Activated naive CD8-positive, alpha-beta T cell treated with anti-CD3 and anti-CD28 coated beads for 36 hours (primary cell): ENCODE results near the gene HOXA9. TPM values are rescaled to one million over a fixed set of nuclear protein-coding genes. Genes with fewer than 3 reads are reported as not detected.

Source experiments
- DNase-seq: peaks from one replicate; pipeline ENCODE4 v3.0.0; 2021
- H3K27ac Mint-ChIP-seq: one replicate; pipeline ENCODE4 v1.8.0; 2022; ENCODE audit warnings: mild to moderate bottlenecking, moderate library complexity, mixed read lengths
- H3K27me3 Mint-ChIP-seq: one replicate; pipeline ENCODE4 v1.8.0; 2022; ENCODE audit warnings: mild to moderate bottlenecking, mixed read lengths
- H3K36me3 Mint-ChIP-seq: one replicate; pipeline ENCODE4 v1.8.0; 2021; ENCODE audit warnings: mild to moderate bottlenecking, mixed read lengths
- H3K4me1 Mint-ChIP-seq: one replicate; pipeline ENCODE4 v1.8.0; 2021; ENCODE audit warnings: mixed read lengths
- H3K4me3 Mint-ChIP-seq: one replicate; pipeline ENCODE4 v1.8.0; 2022; ENCODE audit warnings: mild to moderate bottlenecking, moderate library complexity, mixed read lengths
- H3K9me3 Mint-ChIP-seq: one replicate; pipeline ENCODE4 v1.8.0; 2022; ENCODE audit warnings: mixed read lengths
- total RNA-seq, 2 experiments: library from RNA; stranded (reverse); gene quantifications; one replicate each; pipeline ENCODE4 v1.2.3, GENCODE V29; 2021

HOXA9 gene
- total RNA-seq, 2 experiments from 2014 or later: not detected

DNA sequence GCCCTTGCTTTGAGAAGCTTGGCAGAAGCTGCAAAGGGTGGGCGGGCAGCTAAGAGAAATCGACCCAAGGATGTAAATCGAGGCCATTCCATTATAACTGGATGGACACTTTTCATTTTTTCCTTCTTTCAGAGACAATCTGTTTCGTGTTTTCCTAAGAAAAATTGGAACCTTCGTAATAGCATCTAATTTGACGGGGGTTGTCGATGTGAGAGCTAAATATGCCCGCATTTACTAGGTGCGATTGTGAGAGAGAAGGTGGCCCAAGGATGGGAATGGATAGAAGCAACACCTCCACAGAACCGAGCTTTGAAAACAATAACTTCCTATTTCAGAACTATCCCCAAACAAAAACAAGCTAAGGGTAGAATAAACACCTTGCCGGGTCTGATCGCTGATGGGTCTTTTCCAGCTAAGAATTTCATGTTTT is 33.9 kb downstream of the HOXA9 start:
- H3K27ac Mint-ChIP-seq: no peak overlapping the region
- no peaks in the 10 kb centered on the region for H3K9me3 Mint-ChIP-seq
- peaks cover 16% of the 10 kb centered on the region for H3K4me1 Mint-ChIP-seq
- H3K4me3 Mint-ChIP-seq: peak overlapping the region; percentile 60
- peaks cover 72% of the 10 kb centered on the region for H3K27me3 Mint-ChIP-seq
- no peaks in the 10 kb centered on the region for H3K36me3 Mint-ChIP-seq
- DNase-seq: no peak

- H3K36me3 Mint-ChIP-seq: no peaks in the 10 kb centered on the region
- H3K27me3 Mint-ChIP-seq: peaks cover 66% of the 10 kb centered on the region
- DNase-seq: peak; percentile 80
- H3K4me3 Mint-ChIP-seq: peak within 1 kb of the TSS; percentile 60
- no peaks in the 10 kb centered on the region for H3K9me3 Mint-ChIP-seq
- peaks cover 16% of the 10 kb centered on the region for H3K4me1 Mint-ChIP-seq
- H3K27ac Mint-ChIP-seq: no peak within 1 kb of the TSS
Observed at GRCh38 chr7:27130540-27131389, 34.6 kb downstream of the HOXA9 start, which contains the start of gene HOXA4. HOXA4 (minus strand) TSS chr7:27130757; CDS start chr7:27130733, 24 bp downstream.

DNA sequence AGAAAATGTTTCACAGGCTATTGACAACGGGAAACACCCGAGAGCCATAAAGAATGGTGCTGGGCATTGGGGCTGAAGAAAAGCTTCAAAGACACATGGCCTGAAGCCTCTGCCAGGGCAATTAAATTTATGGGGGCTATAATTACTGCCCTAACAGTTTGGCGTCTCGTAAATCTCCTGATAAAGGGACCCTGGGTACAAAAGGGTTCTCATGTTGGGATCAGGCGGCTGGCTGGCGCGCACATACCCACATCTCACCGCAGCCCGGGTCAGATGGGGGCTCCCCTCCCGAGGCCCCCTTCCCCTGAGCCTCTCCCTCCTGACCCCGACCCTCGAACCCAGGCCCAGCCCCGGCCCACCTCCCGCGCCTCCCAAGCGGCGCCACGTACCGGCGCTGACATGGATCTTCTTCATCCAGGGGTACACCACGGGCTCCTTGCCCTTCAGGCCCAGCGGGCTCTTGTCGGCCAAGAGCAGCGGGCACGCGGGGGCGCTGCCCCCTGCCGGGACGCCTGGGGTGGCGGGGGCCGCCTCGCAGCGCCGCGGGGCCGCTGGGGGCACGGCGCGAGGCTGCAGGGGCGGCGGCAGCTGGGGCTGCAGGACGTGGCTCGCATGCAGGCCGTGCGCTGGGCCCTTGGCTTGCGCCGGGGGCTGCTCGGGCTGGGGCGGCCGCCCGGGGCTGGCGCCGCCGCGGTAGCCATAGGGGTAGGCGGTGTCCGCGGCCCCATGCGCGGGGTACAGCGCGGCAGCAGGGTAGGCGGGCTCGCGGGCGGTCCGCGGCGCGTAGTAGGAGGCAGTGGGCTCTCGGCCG is 35.4 kb downstream of the HOXA9 start:
- peaks cover 63% of the 10 kb centered on the region for H3K27me3 Mint-ChIP-seq
- DNase-seq: no peak
- no peak overlapping the region for H3K27ac Mint-ChIP-seq
- no peaks in the 10 kb centered on the region for H3K9me3 Mint-ChIP-seq
- no peaks in the 10 kb centered on the region for H3K36me3 Mint-ChIP-seq
- no peak overlapping the region for H3K4me3 Mint-ChIP-seq
- H3K4me1 Mint-ChIP-seq: peaks cover 12% of the 10 kb centered on the region

DNA sequence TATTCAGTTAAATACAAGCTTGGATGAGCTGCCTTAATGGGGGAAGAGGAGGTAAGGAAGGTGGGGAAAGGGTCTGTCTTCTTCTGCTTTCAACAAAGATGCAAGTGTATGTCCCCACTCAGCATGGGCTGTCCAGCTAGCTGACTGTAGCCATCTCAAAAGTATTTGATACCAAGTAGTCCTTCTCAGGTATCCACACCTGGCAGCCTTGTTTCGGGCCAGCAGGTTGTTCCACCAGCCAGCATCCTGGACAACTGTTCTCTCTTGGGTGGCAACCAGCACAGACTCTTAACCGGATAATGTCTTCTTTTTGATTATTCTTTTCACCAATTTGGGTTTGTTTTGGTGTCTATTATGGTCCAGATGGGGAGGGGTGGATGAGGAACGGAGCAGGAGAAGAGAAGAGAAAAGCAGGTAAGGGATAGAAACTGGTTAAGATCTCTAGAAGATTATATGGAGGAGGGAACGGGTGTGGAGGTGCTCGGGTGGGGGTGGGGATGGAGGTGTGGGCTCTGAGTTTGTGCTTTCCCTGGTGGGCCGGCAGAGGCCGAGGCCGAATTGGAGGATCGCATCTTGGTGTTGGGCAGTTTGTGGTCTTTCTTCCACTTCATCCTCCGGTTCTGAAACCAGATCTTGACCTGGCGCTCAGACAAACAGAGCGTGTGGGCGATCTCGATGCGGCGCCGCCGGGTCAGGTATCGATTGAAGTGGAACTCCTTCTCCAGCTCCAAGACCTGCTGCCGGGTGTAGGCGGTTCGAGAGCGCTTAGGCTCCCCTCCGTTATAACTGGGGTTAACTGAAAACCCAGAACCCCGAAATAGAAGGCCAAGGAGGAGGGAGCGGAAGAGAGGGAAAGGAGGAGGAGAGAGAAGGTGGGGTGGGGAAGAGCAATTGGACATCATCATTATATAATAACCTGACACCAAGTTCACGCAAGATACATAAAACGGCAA is 36.3 kb downstream of the HOXA9 start:
- Mint-ChIP-seq H3K27me3 (peaks cover 54% of the 10 kb centered on the region), H3K4me3 (no peak overlapping the region), H3K36me3 (no peaks in the 10 kb centered on the region), H3K4me1 (peaks cover 4% of the 10 kb centered on the region), H3K27ac (no peak overlapping the region), H3K9me3 (no peaks in the 10 kb centered on the region)
- DNase-seq: no peak

DNA sequence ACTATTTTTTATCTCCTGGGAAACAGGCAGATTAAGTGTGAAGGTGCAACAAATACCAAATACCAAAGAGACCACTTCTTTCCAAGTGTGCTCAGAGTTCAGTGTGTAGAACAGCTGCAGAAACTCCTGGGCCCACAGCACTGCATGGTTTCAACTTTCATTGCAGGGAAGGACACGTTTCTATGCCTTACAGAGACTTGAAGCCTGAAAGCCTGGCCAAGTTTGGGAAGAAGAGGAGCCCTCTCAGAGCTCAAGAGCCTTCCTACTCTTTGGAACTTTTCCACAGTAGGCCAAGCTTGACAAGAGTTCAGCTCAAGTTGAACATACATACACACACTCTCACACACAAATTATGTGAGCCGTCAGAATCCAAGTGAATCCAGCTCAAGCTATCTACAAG is 37.3 kb downstream of the HOXA9 start:
- Mint-ChIP-seq H3K4me3 (no peak overlapping the region), H3K4me1 (no peaks in the 10 kb centered on the region), H3K36me3 (no peaks in the 10 kb centered on the region), H3K27me3 (peaks cover 44% of the 10 kb centered on the region), H3K9me3 (no peaks in the 10 kb centered on the region), H3K27ac (no peak overlapping the region)
- no peak for DNase-seq

GRCh38 chr7:27126596-27127327 is 38.6 kb downstream of the HOXA9 start:
- H3K27me3 Mint-ChIP-seq: peaks cover 34% of the 10 kb centered on the region
- H3K4me3 Mint-ChIP-seq: no peak overlapping the region
- no peak for DNase-seq
- no peaks in the 10 kb centered on the region for H3K9me3 Mint-ChIP-seq
- H3K4me1 Mint-ChIP-seq: no peaks in the 10 kb centered on the region
- H3K36me3 Mint-ChIP-seq: no peaks in the 10 kb centered on the region
- H3K27ac Mint-ChIP-seq: no peak overlapping the region

DNA sequence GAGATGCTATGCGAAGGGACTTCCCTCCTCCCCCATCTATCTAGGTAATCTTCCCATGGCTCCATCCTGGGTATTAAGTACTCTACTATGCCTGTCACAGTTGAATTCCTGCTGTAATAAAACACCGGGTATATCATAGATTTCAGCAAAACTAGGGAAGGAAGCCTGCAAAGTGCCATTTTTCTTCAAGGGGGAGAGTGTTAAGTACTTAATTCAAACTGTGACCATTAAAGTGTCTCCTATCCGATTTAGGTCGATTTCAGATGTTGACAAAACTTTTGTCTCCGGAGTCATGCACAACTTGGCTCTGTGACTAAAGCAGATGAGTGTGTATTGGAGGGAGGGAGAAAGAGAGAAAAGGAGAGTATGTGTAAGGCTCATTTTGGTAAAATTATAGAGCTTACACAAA is 39.3 kb downstream of the HOXA9 start:
- no peaks in the 10 kb centered on the region for H3K9me3 Mint-ChIP-seq
- no peak overlapping the region for H3K4me3 Mint-ChIP-seq
- no peak overlapping the region for H3K27ac Mint-ChIP-seq
- H3K27me3 Mint-ChIP-seq: peaks cover 28% of the 10 kb centered on the region
- DNase-seq: no peak
- H3K36me3 Mint-ChIP-seq: no peaks in the 10 kb centered on the region
- H3K4me1 Mint-ChIP-seq: no peaks in the 10 kb centered on the region

GRCh38 chr7:27124902-27125689 is 40.2 kb downstream of the HOXA9 start:
- Mint-ChIP-seq H3K4me3 (no peak overlapping the region), H3K27me3 (peaks cover 28% of the 10 kb centered on the region), H3K36me3 (no peaks in the 10 kb centered on the region), H3K9me3 (no peaks in the 10 kb centered on the region), H3K27ac (no peak overlapping the region), H3K4me1 (no peaks in the 10 kb centered on the region)
- DNase-seq: no peak

DNA sequence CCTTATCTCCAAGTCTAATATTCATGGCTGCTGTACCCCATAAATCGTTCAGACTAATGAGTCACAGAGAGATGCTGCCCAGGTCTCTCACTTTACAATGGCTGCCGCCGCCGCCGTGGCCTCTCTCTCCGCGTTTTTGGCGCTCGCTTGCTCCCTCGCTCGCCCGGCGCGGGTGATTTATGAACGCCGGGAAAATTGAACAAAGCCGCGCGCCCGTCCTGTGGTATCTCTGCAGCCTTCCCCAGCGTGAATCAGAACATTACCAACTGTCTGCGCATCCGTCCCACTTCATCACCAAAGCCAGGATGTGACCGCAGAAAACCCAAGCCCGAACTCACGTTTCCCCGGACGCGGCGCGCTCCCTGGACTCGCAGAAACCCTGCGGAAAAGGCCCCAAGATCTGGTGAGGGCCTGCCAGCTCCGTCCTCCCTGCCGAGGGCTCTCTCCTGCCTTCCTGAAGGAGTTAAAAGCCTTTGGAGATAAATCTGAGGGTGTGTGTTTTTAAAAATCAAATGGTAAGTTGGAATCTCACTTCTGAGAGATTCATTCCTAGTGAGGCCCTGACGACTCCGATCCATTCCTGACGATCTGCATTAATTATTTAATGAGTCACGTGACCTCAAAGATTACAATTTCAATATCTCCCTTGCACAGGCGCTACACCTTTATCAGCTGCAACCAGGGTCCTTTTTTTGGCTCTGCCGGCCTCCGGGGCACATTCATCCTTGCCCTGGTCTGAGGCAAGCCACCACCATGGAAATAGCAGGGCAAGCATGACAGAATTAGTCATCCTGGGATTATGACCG is 41.0 kb downstream of the HOXA9 start:
- DNase-seq: no peak
- Mint-ChIP-seq H3K4me3 (no peak overlapping the region), H3K27ac (no peak overlapping the region), H3K36me3 (no peaks in the 10 kb centered on the region), H3K4me1 (no peaks in the 10 kb centered on the region), H3K27me3 (peaks cover 24% of the 10 kb centered on the region), H3K9me3 (no peaks in the 10 kb centered on the region)

- H3K4me1 Mint-ChIP-seq: no peaks in the 10 kb centered on the region
- no peak overlapping the region for H3K4me3 Mint-ChIP-seq
- H3K27me3 Mint-ChIP-seq: peaks cover 16% of the 10 kb centered on the region
- no peaks in the 10 kb centered on the region for H3K9me3 Mint-ChIP-seq
- no peak for DNase-seq
- H3K27ac Mint-ChIP-seq: no peak overlapping the region
- no peaks in the 10 kb centered on the region for H3K36me3 Mint-ChIP-seq
Observed at GRCh38 chr7:27123477-27124053, 41.8 kb downstream of the HOXA9 start.

DNA sequence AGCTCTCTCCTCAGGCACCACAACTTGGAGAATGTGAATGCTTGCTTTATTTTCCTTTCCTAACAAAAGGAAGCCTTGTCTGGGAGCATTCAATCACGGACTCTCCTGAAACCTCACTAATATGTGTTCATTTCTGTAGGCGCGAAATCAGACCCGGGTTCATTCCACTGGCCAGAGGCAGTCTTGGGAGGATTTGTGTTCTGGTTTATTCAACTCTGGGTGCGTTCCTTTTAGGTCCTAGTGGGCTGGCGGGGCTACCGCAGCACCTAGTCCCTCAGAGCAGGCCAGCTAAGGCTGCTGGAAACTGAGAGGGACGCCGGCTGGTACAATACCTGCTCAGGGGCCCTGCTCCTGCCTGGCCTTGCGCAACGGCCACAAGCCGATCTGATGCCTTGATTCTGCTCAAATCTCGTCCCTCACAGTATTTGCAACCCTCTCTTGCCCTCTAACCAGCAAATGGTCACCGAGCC is 42.3 kb downstream of the HOXA9 start:
- Mint-ChIP-seq H3K27ac (no peak overlapping the region), H3K36me3 (no peaks in the 10 kb centered on the region), H3K27me3 (peaks cover 16% of the 10 kb centered on the region), H3K9me3 (no peaks in the 10 kb centered on the region), H3K4me1 (no peaks in the 10 kb centered on the region), H3K4me3 (no peak overlapping the region)
- no peak for DNase-seq

- no peaks in the 10 kb centered on the region for H3K9me3 Mint-ChIP-seq
- peaks cover 12% of the 10 kb centered on the region for H3K27me3 Mint-ChIP-seq
- no peak overlapping the region for H3K4me3 Mint-ChIP-seq
- no peak for DNase-seq
- no peak overlapping the region for H3K27ac Mint-ChIP-seq
- no peaks in the 10 kb centered on the region for H3K4me1 Mint-ChIP-seq
- no peaks in the 10 kb centered on the region for H3K36me3 Mint-ChIP-seq
Observed at GRCh38 chr7:27122077-27122910, 43.0 kb downstream of the HOXA9 start.
